ENCODE measurements around the gene ELK1.

GRCh38 chrX:47610511-47610910, 39.9 kb downstream of the ELK1 start:
- no peak for TF ChIP-seq CTCF (conservative IDR thresholded peaks at IDR 0.05)
- TF ChIP-seq ZFX (IDR thresholded peaks at IDR 0.05) = no peak
